HG03342 (cell line): ENCODE data around the gene CCDC60.

Experiments
- ATAC-seq: cut with Tn5 transposase; IDR thresholded peaks from one replicate; pipeline ENCODE4 v1.9.1; 2021; ENCODE audit warnings: mild to moderate bottlenecking, moderate library complexity; ENCODE audit not compliant: unreplicated experiment

The CCDC60 gene

GRCh38 chr12:119334430-119335170 lies at the start of gene CCDC60:
CCDC60 (plus strand) TSS chr12:119334729; CDS start chr12:119335177, 448 bp downstream.
- no peak for ATAC-seq

GRCh38 chr12:119288576-119288975 lies 46.0 kb upstream of the CCDC60 start:
- ATAC-seq, result no peak

GRCh38 chr12:119292893-119293630 lies 41.5 kb upstream of the CCDC60 start:
- no peak for ATAC-seq

GRCh38 chr12:119294211-119294610 lies 40.3 kb upstream of the CCDC60 start:
- ATAC-seq, result no peak

- ATAC-seq, result no peak
Measured at GRCh38 chr12:119296535-119296934, 38.0 kb upstream of the CCDC60 start.

GRCh38 chr12:119299130-119299529 lies 35.4 kb upstream of the CCDC60 start:
- ATAC-seq, result no peak

- no peak for ATAC-seq
Measured at GRCh38 chr12:119301379-119301778, 33.1 kb upstream of the CCDC60 start.

GRCh38 chr12:119302451-119303080 lies 32.0 kb upstream of the CCDC60 start:
- no peak for ATAC-seq

- no peak for ATAC-seq
Measured at GRCh38 chr12:119306593-119306992, 27.9 kb upstream of the CCDC60 start.

GRCh38 chr12:119307747-119308146 lies 26.8 kb upstream of the CCDC60 start:
- ATAC-seq, result no peak

GRCh38 chr12:119308708-119309456 lies 25.6 kb upstream of the CCDC60 start:
- no peak for ATAC-seq

GRCh38 chr12:119311878-119312277 lies 22.7 kb upstream of the CCDC60 start:
- no peak for ATAC-seq

GRCh38 chr12:119312904-119313303 lies 21.6 kb upstream of the CCDC60 start:
- ATAC-seq, result no peak

- no peak for ATAC-seq
Measured at GRCh38 chr12:119314290-119314689, 20.2 kb upstream of the CCDC60 start.

- no peak for ATAC-seq
Measured at GRCh38 chr12:119319638-119320037, 14.9 kb upstream of the CCDC60 start.

- ATAC-seq, result no peak
Measured at GRCh38 chr12:119320678-119321077, 13.9 kb upstream of the CCDC60 start.

- ATAC-seq, result no peak
Measured at GRCh38 chr12:119322301-119322723, 12.2 kb upstream of the CCDC60 start.

GRCh38 chr12:119325813-119326212 lies 8.7 kb upstream of the CCDC60 start:
- no peak for ATAC-seq

- ATAC-seq, result no peak
Measured at GRCh38 chr12:119326341-119326740, 8.2 kb upstream of the CCDC60 start.

GRCh38 chr12:119327471-119327870 lies 7.1 kb upstream of the CCDC60 start:
- no peak for ATAC-seq

GRCh38 chr12:119328111-119328510 lies 6.4 kb upstream of the CCDC60 start:
- no peak for ATAC-seq
